Colonic mucosa (tissue), 4 donors: ENCODE results near the gene KAT6B. TPM values are rescaled to one million over a fixed set of nuclear protein-coding genes. Genes with fewer than 3 reads are reported as not detected.

Experiments
- DNase-seq: peaks from one replicate; pipeline ENCODE4 v3.0.0-alpha.2; 2020
- H3K27ac ChIP-seq: fragments of 200-600 bp; one replicate; pipeline ENCODE4 v1.8.0; 2021
- H3K27me3 ChIP-seq: fragments of 200-600 bp; one replicate; pipeline ENCODE4 v1.8.0; 2021
- H3K36me3 ChIP-seq: fragments of 200-600 bp; one replicate; pipeline ENCODE4 v1.8.0; 2021
- H3K4me1 ChIP-seq: fragments of 200-600 bp; one replicate; pipeline ENCODE4 v1.8.0; 2021; ENCODE audit warnings: mild to moderate bottlenecking
- H3K4me3 ChIP-seq: fragments of 200-600 bp; one replicate; pipeline ENCODE4 v1.8.0; 2021
- H3K9ac ChIP-seq, 2 donors: one replicate each; pipeline ENCODE4 v1.7.0; 2013; ENCODE audit warnings: control low read depth in 2 of 2, low read depth in 2 of 2, low read length in 2 of 2
- H3K9me3 ChIP-seq: fragments of 200-600 bp; one replicate; pipeline ENCODE4 v1.8.0; 2021
- CTCF ChIP-seq: fragments of 200-600 bp; IDR thresholded peaks from one replicate; pipeline ENCODE4 v1.8.0; 2022; ENCODE audit warnings: antibody characterized with exemption, mild to moderate bottlenecking
- intact Hi-C: fragments of 100-400 bp; cut with DNase I; formaldehyde crosslinking; loops from one replicate; pipeline ENCODE4 v1.14.1; 2022
- total RNA-seq, 2 donors: library from RNA; stranded (reverse); fragmentation: NEBNext Ultra II Directional in 1 of 2; extraction: Animal tissue kit (Norgen Biotek cat#: 25700) in 1 of 2; gene quantifications; one replicate each; pipeline ENCODE4 v1.2.1, GENCODE V29; 2021
- donor health status: healthy.
- donor health status: DM: no; HTN: no; CAD: no.
- donor health status: DM: no; HTN: no; CAD: no.

KAT6B gene
- total RNA-seq, 2 donors from 2014 or later, result 18.7 to 24.2 TPM

DNA sequence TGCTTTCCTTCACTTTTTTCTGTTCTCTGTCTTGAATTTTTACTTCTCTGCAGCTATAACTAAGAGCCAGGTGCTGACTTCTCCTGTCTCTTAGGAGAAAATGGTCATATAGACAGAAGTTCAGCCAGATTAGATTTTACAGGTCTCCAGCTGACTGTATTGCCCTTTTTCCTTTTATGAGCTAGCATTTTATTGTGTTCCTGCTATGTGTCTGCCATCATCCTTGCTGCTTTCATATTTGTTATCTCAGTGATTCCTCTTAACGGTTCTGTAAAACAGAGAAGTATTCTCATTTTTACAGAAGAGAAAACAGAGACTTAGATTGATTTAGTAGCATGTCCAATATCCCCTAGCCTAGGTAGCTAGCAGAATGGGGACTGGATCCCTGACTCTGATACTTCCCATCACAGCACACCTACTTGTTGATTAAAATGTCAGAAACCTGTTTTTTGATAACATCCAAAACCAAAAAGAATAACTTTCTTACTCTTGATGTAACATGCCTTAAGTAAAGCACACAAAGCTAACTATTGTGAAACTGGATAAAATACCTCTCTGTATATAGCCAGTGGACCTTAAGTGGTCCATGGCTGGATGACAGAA is 5.2 kb downstream of the KAT6B start:
- Histone ChIP-seq H3K4me3 (no peak overlapping the region), H3K36me3 (no peaks in the 10 kb centered on the region), H3K27ac (no peak overlapping the region), H3K9me3 (no peaks in the 10 kb centered on the region), H3K9ac (no peak overlapping the region), H3K4me1 (peaks cover 5% of the 10 kb centered on the region), H3K27me3 (no peaks in the 10 kb centered on the region)
- intact Hi-C loops, result no loop called here
- no peak for TF ChIP-seq CTCF
- DNase-seq, result no peak

GRCh38 chr10:74835963-74836362 is 9.6 kb downstream of the KAT6B start:
- H3K27ac ChIP-seq, result no peak overlapping the region
- H3K9ac ChIP-seq, result no peak overlapping the region
- no peak for TF ChIP-seq CTCF
- H3K27me3 ChIP-seq, result no peaks in the 10 kb centered on the region
- H3K4me3 ChIP-seq, result no peak overlapping the region
- H3K36me3 ChIP-seq, result no peaks in the 10 kb centered on the region
- intact Hi-C loops, result no loop called here
- peaks cover 5% of the 10 kb centered on the region for H3K4me1 ChIP-seq
- H3K9me3 ChIP-seq, result no peaks in the 10 kb centered on the region
- DNase-seq, result no peak

- Histone ChIP-seq H3K36me3 (no peaks in the 10 kb centered on the region), H3K27ac (no peak overlapping the region), H3K9me3 (no peaks in the 10 kb centered on the region), H3K4me3 (no peak overlapping the region), H3K4me1 (no peaks in the 10 kb centered on the region), H3K27me3 (no peaks in the 10 kb centered on the region), H3K9ac (no peak overlapping the region)
- no peak for DNase-seq
- intact Hi-C loops, result no loop called here
- no peak for TF ChIP-seq CTCF
Observed at GRCh38 chr10:74836877-74837276, 10.5 kb downstream of the KAT6B start.

GRCh38 chr10:74837743-74838142 is 11.3 kb downstream of the KAT6B start:
- H3K9ac ChIP-seq, result no peak overlapping the region
- no peaks in the 10 kb centered on the region for H3K27me3 ChIP-seq
- H3K4me3 ChIP-seq, result no peak overlapping the region
- no peaks in the 10 kb centered on the region for H3K9me3 ChIP-seq
- intact Hi-C loops, result no loop called here
- no peak for DNase-seq
- no peak overlapping the region for H3K27ac ChIP-seq
- no peaks in the 10 kb centered on the region for H3K36me3 ChIP-seq
- no peak for TF ChIP-seq CTCF
- H3K4me1 ChIP-seq, result no peaks in the 10 kb centered on the region

DNA sequence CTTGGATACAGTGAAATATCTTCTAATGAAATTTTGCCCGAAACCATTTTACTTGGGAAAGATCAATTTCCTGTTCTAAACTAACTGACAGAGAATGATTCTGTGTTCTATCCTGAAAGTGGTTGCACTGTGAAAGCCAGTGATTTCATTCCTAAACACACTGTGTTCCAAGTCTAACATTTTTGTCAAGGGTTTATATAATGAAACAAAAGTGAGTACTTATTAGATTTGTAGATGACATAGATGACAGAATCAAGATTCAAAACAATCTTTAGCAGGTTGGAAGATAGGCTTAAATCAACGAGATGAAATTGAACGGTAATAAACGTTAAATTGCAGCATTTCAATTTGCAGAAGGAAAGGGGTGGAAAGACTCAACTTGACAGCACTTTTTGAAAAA is 13.3 kb downstream of the KAT6B start:
- no peak overlapping the region for H3K4me3 ChIP-seq
- H3K27me3 ChIP-seq, result no peaks in the 10 kb centered on the region
- no peak for DNase-seq
- no peaks in the 10 kb centered on the region for H3K9me3 ChIP-seq
- intact Hi-C loops, result no loop called here
- H3K27ac ChIP-seq, result no peak overlapping the region
- H3K9ac ChIP-seq, result no peak overlapping the region
- H3K4me1 ChIP-seq, result no peaks in the 10 kb centered on the region
- no peaks in the 10 kb centered on the region for H3K36me3 ChIP-seq
- TF ChIP-seq CTCF, result no peak
